WERI-Rb-1 (cell line): ENCODE results near the gene OSBPL7.

Experiments used
- DNase-seq: peaks from one replicate; pipeline ENCODE4 v3.0.0-alpha.2; 2020
- H3K27ac ChIP-seq: fragments of 250-450 bp; sonication (Bioruptor Pico); 2 replicates; pipeline ENCODE4 v1.5.1; 2020; ENCODE audit warnings: mild to moderate bottlenecking, moderate library complexity
- H3K27me3 ChIP-seq: fragments of 250-450 bp; sonication (Bioruptor Pico); 2 replicates; pipeline ENCODE4 v1.5.1; 2021; ENCODE audit warnings: mild to moderate bottlenecking, low read depth, moderate library complexity; ENCODE audit not compliant: insufficient read depth, severe bottlenecking
- H3K36me3 ChIP-seq: fragments of 250-450 bp; sonication (Bioruptor Pico); 2 replicates; pipeline ENCODE4 v1.5.1; 2020; ENCODE audit warnings: mild to moderate bottlenecking, moderate library complexity
- H3K4me3 ChIP-seq: 2 replicates; pipeline ENCODE4 v1.5.1; 2011; ENCODE audit warnings: low read depth, mild to moderate bottlenecking, control low read depth, low read length
- H3K9me3 ChIP-seq: fragments of 250-450 bp; sonication (Bioruptor Pico); 2 replicates; pipeline ENCODE4 v1.5.1; 2021; ENCODE audit warnings: mild to moderate bottlenecking, moderate library complexity; ENCODE audit not compliant: severe bottlenecking
- TF ChIP-seq, protein P1 (sequence below): IDR thresholded peaks from 2 replicates; pipeline ENCODE4 v1.5.1; 2011; ENCODE audit warnings: low read depth, mild to moderate bottlenecking, control low read depth, inconsistent platforms, low read length

Gene OSBPL7

DNA sequence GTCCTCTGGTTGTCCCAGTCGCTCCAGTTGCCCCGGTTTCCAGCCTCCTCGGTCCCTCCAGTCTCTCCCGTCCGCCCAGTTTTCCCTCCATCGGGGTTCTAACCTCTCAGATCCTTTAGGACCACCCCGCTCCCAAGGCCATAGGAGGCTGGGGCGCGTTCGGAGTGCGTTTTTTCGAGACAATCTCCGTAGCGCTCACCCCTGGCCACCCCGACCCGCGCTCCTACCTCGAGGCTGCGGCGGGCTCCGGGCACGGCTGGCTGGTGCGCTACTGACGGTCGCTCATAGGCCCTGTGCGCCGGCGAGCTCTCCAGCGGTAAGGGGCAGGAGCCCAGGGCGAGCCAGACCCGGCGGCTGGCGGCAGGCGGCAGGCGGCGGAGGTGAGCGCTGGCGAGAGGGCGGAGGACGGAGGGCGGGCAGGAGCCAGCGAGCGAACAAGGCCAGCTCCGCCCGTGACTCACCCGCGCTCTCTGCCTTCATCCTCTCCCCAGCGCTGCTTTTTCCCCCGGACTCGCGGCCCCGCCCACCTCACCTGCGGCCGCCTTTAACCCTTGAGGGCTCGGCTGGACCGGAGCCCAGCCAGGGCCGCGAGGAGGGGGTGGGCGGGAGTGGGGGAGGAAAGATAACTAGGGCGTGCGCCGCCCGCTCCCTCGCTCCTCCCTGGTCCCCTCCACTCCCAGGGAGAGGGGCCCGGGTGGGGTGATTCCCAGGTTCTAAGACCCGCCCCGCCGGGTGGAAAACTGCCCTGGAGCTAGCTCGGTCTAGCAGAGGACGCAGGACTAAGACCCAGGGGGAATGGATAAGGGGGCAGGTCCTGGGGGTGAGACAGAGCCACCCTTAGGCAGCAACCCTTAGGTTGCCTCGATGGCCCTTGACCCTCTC is 29.3 kb upstream of the OSBPL7 start, which contains the start of gene SP6:
Gene SP6 (minus strand): TSS at position 472 of the 882 bp plus-strand sequence. CDS start 2,734 bp downstream, outside the sequence.
- TF ChIP-seq, protein P1, sequence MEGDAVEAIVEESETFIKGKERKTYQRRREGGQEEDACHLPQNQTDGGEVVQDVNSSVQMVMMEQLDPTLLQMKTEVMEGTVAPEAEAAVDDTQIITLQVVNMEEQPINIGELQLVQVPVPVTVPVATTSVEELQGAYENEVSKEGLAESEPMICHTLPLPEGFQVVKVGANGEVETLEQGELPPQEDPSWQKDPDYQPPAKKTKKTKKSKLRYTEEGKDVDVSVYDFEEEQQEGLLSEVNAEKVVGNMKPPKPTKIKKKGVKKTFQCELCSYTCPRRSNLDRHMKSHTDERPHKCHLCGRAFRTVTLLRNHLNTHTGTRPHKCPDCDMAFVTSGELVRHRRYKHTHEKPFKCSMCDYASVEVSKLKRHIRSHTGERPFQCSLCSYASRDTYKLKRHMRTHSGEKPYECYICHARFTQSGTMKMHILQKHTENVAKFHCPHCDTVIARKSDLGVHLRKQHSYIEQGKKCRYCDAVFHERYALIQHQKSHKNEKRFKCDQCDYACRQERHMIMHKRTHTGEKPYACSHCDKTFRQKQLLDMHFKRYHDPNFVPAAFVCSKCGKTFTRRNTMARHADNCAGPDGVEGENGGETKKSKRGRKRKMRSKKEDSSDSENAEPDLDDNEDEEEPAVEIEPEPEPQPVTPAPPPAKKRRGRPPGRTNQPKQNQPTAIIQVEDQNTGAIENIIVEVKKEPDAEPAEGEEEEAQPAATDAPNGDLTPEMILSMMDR, result peak; percentile 25; the same call in 1 of the 2 replicates
- Histone ChIP-seq H3K4me3 (peak within 1 kb of the TSS; percentile 75), H3K9me3 (no peaks in the 10 kb centered on the region), H3K27ac (peak within 1 kb of the TSS; percentile 70), H3K36me3 (peaks cover 17% of the 10 kb centered on the region), H3K27me3 (no peaks in the 10 kb centered on the region)
- peak; percentile 90 for DNase-seq

DNA sequence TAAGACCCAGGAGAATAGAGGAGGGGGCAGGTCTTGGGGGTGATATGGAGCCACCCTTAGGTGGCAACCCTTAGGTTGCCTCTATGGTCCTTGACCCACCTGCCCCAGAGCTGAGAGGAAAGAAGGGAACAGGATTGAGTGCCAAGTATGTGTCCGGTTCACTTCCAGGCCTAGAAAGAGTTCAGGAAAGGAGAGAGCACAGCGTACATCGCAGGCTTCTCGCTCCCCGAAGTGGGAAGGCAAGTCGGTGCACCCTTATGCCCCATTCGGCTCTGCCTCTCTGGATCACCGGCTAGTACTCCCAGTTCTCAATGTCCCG is 28.7 kb upstream of the OSBPL7 start:
- no peak for DNase-seq
- TF ChIP-seq, protein P1, result no peak
- Histone ChIP-seq H3K36me3 (peaks cover 17% of the 10 kb centered on the region), H3K27ac (peak overlapping the region; percentile 70), H3K27me3 (no peaks in the 10 kb centered on the region), H3K9me3 (no peaks in the 10 kb centered on the region), H3K4me3 (peak overlapping the region; percentile 75)

DNA sequence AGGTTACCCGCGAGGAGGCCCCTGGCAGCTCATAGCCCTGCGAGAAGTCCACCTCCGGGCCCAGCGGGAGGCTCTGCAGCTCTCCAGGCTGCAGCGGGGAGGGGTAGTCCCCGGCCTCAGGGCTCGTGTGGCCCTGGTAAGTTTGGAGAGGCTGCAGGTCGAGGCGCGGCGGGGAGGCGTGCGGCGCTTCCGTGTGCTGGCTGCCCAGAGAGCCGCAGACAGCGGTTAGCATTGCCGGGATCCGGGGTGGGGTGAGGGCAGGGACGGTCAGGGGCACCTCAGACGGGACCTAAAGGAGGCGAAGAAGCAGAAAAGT is 26.6 kb upstream of the OSBPL7 start:
- Histone ChIP-seq H3K27me3 (no peaks in the 10 kb centered on the region), H3K9me3 (no peaks in the 10 kb centered on the region), H3K4me3 (no peak overlapping the region), H3K36me3 (peaks cover 17% of the 10 kb centered on the region), H3K27ac (no peak overlapping the region)
- TF ChIP-seq, protein P1, result no peak
- DNase-seq, result no peak

DNA sequence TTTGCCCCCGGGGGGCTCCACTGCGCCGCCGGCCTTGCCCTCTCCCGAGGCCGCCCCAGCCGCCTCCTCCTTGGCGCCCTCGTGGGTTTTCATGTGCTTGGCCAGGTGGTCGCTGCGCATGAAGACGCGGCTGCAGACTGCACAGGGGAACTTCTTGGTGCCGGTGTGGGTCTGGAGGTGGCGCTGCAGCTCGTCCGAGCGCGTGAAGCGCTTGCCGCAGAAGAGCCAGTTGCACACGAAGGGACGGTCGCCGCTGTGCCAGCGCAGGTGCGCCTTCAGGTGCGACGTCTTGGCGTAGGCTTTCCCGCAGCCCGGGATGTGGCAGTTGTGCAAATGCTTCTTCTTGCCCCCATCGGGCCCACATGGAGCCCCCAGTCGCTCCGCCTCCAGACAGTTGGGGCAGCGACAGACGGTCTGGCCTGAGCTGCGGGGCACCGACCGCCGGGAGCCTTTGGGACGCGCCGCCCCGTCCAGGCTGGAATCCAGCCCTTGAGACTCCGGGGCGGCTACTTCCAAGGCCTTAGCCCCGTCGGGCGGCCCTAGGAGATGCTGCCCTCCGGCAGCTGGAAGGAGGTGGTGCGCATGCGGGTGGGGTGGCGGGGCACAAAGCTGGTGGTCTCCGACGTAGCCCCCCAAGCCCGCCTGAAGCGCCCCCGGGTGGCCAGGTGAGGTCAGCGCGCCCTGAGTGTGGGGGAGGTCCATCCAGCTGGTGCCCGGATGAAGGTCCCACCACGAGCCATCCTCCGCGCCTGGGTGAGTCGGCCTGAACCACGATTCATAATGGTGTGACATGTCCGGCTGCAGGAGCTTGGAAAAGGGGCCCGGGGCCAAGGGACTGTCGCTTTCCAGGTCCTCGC is 26.0 kb upstream of the OSBPL7 start:
- H3K27ac ChIP-seq, result no peak overlapping the region
- peaks cover 17% of the 10 kb centered on the region for H3K36me3 ChIP-seq
- no peaks in the 10 kb centered on the region for H3K27me3 ChIP-seq
- H3K4me3 ChIP-seq, result no peak overlapping the region
- no peaks in the 10 kb centered on the region for H3K9me3 ChIP-seq
- no peak for DNase-seq
- TF ChIP-seq, protein P1, result peak; percentile 73

DNA sequence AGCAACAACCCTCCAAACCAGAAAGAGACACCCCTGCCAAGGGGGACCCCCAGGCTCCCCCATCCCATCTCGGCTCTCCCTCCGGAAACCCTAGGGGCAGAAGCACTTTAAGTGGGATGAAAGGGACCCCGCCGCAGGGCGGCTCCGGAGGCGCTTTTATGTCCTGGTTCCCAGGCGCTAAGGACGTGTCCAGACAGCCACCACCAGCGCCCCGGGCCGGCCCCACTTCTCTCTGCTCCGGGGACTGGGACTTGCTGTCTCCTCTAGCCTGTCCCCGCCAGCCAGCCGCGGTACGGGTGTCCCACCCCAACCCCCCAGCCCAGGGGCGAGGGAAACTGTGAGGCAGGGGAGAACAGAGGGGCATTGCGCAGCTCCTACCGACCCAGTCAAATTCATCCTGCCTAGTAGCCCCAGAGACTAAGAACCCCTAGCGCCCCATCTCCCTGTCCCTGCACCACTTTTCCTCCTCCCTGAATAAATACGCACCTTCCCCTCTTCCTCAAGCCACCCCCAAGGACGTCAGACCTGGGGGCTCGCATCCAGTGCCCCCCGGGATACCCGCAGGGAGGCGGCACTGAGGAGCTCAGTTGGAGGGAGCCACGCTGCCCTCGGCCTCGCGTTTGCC is 25.2 kb upstream of the OSBPL7 start:
- TF ChIP-seq, protein P1, result no peak
- Histone ChIP-seq H3K27me3 (no peaks in the 10 kb centered on the region), H3K27ac (no peak overlapping the region), H3K9me3 (no peaks in the 10 kb centered on the region), H3K4me3 (no peak overlapping the region), H3K36me3 (peaks cover 17% of the 10 kb centered on the region)
- no peak for DNase-seq
